A549 treated with GW870086 at 1 μM for 4 hours (cell line): ENCODE data around the gene RNASEL. TPM values are rescaled to one million over a fixed set of nuclear protein-coding genes. Genes with fewer than 3 reads are reported as not detected.

Experiments
- total RNA-seq: library from RNA; stranded (reverse); fragments of 200-300 nt; extraction: Qiagen RNA extraction; gene quantifications from 5 replicates; pipeline ENCODE4 v1.2.3, GENCODE V29; 2022; ENCODE audit warnings: low read depth

Gene RNASEL, protein sequence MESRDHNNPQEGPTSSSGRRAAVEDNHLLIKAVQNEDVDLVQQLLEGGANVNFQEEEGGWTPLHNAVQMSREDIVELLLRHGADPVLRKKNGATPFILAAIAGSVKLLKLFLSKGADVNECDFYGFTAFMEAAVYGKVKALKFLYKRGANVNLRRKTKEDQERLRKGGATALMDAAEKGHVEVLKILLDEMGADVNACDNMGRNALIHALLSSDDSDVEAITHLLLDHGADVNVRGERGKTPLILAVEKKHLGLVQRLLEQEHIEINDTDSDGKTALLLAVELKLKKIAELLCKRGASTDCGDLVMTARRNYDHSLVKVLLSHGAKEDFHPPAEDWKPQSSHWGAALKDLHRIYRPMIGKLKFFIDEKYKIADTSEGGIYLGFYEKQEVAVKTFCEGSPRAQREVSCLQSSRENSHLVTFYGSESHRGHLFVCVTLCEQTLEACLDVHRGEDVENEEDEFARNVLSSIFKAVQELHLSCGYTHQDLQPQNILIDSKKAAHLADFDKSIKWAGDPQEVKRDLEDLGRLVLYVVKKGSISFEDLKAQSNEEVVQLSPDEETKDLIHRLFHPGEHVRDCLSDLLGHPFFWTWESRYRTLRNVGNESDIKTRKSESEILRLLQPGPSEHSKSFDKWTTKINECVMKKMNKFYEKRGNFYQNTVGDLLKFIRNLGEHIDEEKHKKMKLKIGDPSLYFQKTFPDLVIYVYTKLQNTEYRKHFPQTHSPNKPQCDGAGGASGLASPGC
- total RNA-seq: 1.1 to 2.3 TPM (median 2.1 TPM) in 5 replicates

GRCh38 chr1:182588500-182589396 is at the start of gene RNASEL:
TSS of gene RNASEL (minus strand) at chr1:182589256. CDS start at chr1:182586806, 2,450 bp downstream.

DNA sequence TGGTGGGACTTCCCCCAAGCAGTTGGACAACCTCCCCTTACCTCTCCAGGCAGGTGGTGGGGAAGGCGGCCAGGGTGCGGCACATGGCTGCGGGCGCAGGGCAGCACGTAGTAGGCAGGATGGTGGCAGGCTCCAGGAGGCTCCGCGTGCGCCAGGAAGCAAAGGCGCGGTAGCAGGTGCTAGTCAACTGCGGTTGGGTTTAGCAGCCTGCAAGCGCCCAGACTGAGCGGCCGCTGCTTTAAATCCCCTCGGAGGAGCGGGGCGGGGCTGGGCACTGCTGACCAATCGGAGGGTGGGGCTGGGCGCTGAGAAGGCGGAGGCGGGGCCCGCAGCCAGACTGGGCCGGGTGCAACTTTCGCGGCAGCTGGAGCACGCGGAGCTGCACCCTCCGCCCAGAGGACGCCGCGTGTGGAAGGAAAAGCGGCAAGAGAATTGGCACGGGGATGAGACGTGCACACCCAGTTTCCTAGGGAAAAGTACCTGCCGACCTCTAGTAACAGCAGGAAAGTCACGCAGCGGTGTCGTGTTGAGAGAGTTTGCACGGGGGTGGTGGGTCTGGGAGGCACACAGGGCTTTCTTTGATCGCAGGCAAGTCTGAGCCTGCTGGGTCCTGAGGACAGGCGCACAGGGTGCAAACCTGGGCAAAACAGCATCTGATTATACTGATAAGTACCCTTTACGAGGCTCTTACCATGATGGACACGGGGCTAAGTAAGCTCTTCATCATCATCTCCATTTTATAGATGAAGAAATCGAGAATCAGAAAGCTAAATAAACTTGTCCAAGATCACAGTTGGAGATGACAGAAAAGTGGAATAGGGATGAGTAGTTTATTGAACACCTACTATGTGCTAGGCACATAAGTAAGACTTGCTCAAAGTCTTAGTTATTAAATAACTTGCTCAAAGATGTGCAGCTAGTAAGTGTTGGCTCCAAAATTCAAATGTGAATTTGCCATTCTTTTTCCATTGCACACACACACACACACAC is 15.4 kb upstream of the RNASEL start, which contains the start of gene RGS16:
Gene RGS16, minus strand, starts transcription at position 215 of the 990 bp plus-strand sequence. Its CDS starts 130 bp downstream, at position 85.

Other genes with a start within 250 kb of the RNASEL start
- 13.5 to 21.2 TPM (median 18.3 TPM) in 5 replicates for gene GLUL, start 197.5 kb downstream of the RNASEL start, total RNA-seq
- gene TEDDM1, start 188.6 kb downstream of the RNASEL start, total RNA-seq: not detected in 5 replicates
- gene RGSL1, start 139.1 kb downstream of the RNASEL start, total RNA-seq: not detected in 5 replicates
- 0.23 to 0.30 TPM (median 0.29 TPM) in 5 replicates for gene RGS16, start 15.1 kb upstream of the RNASEL start, total RNA-seq
- not detected in 5 replicates for gene RGS8, start 95.3 kb upstream of the RNASEL start, total RNA-seq
- 0.40 to 1.3 TPM (median 0.75 TPM) in 5 replicates for gene NPL, start 200.5 kb upstream of the RNASEL start, total RNA-seq